ENCODE data around the gene SNTG2.

- TF ChIP-seq CTCF (IDR thresholded peaks at IDR 0.05) (no peak), POLR2A (IDR thresholded peaks at IDR 0.05) (no peak)
Measured at GRCh38 chr2:1125633-1126370, 175.2 kb downstream of the SNTG2 start.
